Nephron progenitor cell (in vitro differentiated cells): Measurements from ENCODE around the gene SLN.

Source experiments
- DNase-seq: peaks from one replicate; pipeline ENCODE4 v3.0.0; 2021
- H3K27ac Mint-ChIP-seq: 2 replicates; pipeline ENCODE4 v1.8.0; 2021; ENCODE audit warnings: mild to moderate bottlenecking, moderate library complexity, mixed read lengths
- H3K27me3 Mint-ChIP-seq: 2 replicates; pipeline ENCODE4 v1.8.0; 2021; ENCODE audit warnings: mild to moderate bottlenecking, low read depth, mixed read lengths; ENCODE audit not compliant: poor library complexity
- H3K36me3 Mint-ChIP-seq: 2 replicates; pipeline ENCODE4 v1.8.0; 2021; ENCODE audit warnings: low read depth, mixed read lengths
- H3K4me1 Mint-ChIP-seq: 2 replicates; pipeline ENCODE4 v1.8.0; 2021; ENCODE audit warnings: mixed read lengths
- H3K4me3 Mint-ChIP-seq: 2 replicates; pipeline ENCODE4 v1.8.0; 2021; ENCODE audit warnings: mild to moderate bottlenecking, moderate library complexity, mixed read lengths
- H3K9me3 Mint-ChIP-seq: 2 replicates; pipeline ENCODE4 v1.8.0; 2021; ENCODE audit warnings: mild to moderate bottlenecking, moderate library complexity, mixed read lengths
- TF ChIP-seq, protein P1 (sequence below): fragments of 200-600 bp; sonication (generic); IDR thresholded peaks from 2 replicates; pipeline ENCODE4 v1.5.0; 2021; ENCODE audit warnings: antibody characterized with exemption

SLN gene

DNA sequence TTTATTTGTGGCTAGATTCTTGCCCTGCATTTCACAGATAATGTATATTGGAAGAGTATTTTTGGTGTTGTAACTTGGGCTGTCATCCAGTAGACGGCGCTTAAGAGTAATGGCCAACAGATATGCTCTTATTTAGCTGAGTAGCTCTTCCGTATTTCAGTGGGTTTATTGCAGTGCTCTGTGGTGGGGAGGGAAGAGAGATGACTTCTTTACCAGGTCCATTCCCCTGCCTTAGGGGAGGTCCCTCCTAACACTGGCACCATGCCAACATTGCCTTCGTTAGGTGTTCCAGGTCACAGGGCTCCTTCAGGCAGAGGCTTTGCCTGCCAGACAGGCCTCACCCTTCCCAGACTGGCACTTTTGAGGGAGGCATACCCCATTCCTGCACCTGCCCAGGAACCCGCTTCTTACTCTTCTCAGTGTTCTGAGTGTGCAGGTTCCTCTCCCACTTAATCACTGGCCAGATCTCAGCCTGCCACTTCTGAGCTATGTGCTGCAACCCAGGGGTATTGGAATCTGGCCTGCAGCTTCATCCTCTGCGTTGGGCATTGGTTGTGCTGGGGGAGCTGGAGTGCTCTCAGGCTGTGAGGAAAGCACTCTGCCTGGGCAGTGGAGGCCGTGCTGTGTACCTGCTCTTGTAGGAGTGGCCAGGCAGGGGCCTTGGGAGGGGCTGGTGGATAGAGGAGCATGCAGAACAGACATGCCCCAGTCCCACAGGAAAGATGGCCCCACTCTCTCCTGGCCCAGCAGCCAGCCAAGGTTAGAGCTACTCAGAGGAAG is 29.4 kb upstream of the SLN start:
- Mint-ChIP-seq H3K27ac (no peak overlapping the region), H3K4me1 (peaks cover 11% of the 10 kb centered on the region), H3K9me3 (peaks cover 21% of the 10 kb centered on the region), H3K4me3 (no peak overlapping the region), H3K36me3 (no peaks in the 10 kb centered on the region), H3K27me3 (no peaks in the 10 kb centered on the region)
- no peak for DNase-seq
- TF ChIP-seq, protein P1, sequence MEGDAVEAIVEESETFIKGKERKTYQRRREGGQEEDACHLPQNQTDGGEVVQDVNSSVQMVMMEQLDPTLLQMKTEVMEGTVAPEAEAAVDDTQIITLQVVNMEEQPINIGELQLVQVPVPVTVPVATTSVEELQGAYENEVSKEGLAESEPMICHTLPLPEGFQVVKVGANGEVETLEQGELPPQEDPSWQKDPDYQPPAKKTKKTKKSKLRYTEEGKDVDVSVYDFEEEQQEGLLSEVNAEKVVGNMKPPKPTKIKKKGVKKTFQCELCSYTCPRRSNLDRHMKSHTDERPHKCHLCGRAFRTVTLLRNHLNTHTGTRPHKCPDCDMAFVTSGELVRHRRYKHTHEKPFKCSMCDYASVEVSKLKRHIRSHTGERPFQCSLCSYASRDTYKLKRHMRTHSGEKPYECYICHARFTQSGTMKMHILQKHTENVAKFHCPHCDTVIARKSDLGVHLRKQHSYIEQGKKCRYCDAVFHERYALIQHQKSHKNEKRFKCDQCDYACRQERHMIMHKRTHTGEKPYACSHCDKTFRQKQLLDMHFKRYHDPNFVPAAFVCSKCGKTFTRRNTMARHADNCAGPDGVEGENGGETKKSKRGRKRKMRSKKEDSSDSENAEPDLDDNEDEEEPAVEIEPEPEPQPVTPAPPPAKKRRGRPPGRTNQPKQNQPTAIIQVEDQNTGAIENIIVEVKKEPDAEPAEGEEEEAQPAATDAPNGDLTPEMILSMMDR, result peak; percentile 49

DNA sequence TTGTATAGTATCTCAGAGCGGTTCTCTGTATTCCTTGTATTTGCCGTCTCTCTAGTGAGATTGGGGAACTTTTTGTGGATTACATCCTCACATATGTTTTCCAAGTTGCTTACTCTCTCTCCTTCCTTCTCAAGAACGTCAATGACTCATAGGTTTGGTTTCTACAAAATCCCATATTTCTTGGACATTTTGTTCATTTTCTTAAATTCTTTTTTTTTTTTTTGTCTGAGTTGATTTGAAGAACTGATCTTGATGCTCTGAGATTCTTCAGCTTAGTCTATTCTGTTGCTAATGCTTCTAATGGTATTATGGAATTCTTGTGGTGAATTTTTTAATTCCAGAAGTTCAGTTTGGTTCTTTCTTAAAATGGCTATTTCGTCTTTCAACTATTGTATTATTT is 28.4 kb upstream of the SLN start:
- Mint-ChIP-seq H3K4me3 (no peak overlapping the region), H3K4me1 (peaks cover 11% of the 10 kb centered on the region), H3K27me3 (no peaks in the 10 kb centered on the region), H3K9me3 (peaks cover 21% of the 10 kb centered on the region), H3K27ac (no peak overlapping the region), H3K36me3 (no peaks in the 10 kb centered on the region)
- TF ChIP-seq, protein P1, result no peak
- DNase-seq, result no peak

DNA sequence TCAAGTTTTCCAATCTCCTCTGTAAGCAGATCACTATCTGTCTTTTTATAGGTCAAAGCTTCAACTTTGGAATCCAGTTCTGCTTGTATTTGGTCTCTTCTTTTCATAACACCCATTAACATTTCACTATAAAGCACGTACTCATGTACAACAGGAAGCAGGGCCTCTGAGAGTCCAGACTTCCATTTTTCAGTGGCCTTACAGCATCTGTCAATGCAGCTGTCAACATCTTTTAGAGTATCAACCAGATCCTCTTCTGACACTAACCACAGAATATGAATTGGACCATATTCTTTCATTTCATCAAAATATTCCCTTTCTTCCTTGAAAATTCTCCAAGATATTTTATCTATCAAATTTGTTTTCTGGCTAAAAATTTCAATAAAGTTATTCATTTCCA is 24.7 kb upstream of the SLN start:
- Mint-ChIP-seq H3K9me3 (peaks cover 30% of the 10 kb centered on the region), H3K27ac (no peak overlapping the region), H3K4me3 (no peak overlapping the region), H3K36me3 (no peaks in the 10 kb centered on the region), H3K27me3 (peaks cover 3% of the 10 kb centered on the region), H3K4me1 (no peaks in the 10 kb centered on the region)
- no peak for DNase-seq
- TF ChIP-seq, protein P1, result no peak

DNA sequence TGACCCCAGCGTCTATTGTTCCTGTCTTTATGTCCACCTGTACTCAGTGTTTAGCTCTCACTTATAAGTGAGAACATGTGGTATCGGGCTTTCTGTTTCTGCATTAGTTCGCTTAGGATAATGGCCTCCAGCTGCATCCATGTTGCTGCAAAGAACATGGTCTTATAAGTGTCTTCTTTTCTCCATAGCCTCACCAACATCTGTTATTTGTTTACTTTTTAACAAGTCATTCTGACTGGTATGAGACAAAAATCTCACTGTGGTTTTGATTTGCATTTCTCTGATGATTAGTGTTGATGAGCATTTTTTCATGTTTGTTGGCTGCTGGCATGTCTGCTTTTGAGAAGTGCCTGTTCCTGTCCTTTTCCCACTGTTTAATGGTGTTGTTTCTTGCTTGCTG is 21.7 kb upstream of the SLN start:
- Mint-ChIP-seq H3K4me1 (no peaks in the 10 kb centered on the region), H3K4me3 (no peak overlapping the region), H3K36me3 (no peaks in the 10 kb centered on the region), H3K9me3 (peaks cover 8% of the 10 kb centered on the region), H3K27ac (no peak overlapping the region), H3K27me3 (peaks cover 3% of the 10 kb centered on the region)
- TF ChIP-seq, protein P1, result no peak
- no peak for DNase-seq

DNA sequence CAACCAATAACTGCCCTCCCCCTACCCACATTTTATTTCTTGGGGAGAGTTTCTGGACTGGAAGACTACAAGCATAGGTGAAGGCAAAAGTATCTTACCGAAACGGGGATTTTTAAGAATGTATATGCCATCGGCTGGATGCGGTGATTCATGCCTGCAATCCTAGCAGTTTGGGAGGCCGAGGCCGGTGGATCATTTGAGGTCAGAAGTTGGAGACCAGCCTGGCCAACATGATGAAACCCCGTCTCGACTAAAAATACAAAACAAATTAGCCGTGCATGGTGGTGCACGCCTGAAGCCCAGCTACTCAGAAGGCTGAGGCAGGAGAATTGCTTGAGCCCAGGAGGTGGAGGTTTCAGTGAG is 20.8 kb upstream of the SLN start:
- no peaks in the 10 kb centered on the region for H3K4me1 Mint-ChIP-seq
- no peaks in the 10 kb centered on the region for H3K36me3 Mint-ChIP-seq
- H3K27me3 Mint-ChIP-seq, result peaks cover 3% of the 10 kb centered on the region
- TF ChIP-seq, protein P1, result no peak
- H3K27ac Mint-ChIP-seq, result no peak overlapping the region
- H3K4me3 Mint-ChIP-seq, result no peak overlapping the region
- no peak for DNase-seq
- H3K9me3 Mint-ChIP-seq, result peaks cover 8% of the 10 kb centered on the region
